Natural killer cell treated with Interleukin-12 subunit alpha and Interleukin-12 subunit beta and Interleukin-15 and Interleukin-18, amount 100 ng/mL, for 72 hours (primary cell): ENCODE measurements around the gene ATP8B2. TPM values are rescaled to one million over a fixed set of nuclear protein-coding genes. Genes with fewer than 3 reads are reported as not detected.

ENCODE experiments used
- ATAC-seq, 2 donors: fragments of 150-1000 bp; cut with Tn5 transposase in 1 of 2; sonication (Bioruptor Pico), chemical (Tn5 transposase) in 1 of 2; 2 replicates each; pipeline ENCODE4 v1.10.0; 2021
- DNase-seq: peaks from one replicate; pipeline ENCODE4 v3.0.0; 2022; ENCODE audit warnings: low spot score
- H3K27ac Mint-ChIP-seq, 2 donors: 1 replicate in 1 of 2; 2 replicates in 1 of 2; pipeline ENCODE4 v1.8.0; 2022; ENCODE audit warnings: mixed read lengths in 2 of 2, mild to moderate bottlenecking in 1 of 2, moderate library complexity in 1 of 2
- H3K27me3 Mint-ChIP-seq, 2 donors: 1 replicate in 1 of 2; 2 replicates in 1 of 2; pipeline ENCODE4 v1.8.0; 2022; ENCODE audit warnings: mixed read lengths in 2 of 2
- H3K36me3 Mint-ChIP-seq: one replicate; pipeline ENCODE4 v1.8.0; 2022; ENCODE audit warnings: mixed read lengths
- H3K4me1 Mint-ChIP-seq, 2 donors: 1 replicate in 1 of 2; 2 replicates in 1 of 2; pipeline ENCODE4 v1.8.0; 2022; ENCODE audit warnings: low read depth in 2 of 2, mixed read lengths in 2 of 2, mild to moderate bottlenecking in 1 of 2
- H3K4me3 Mint-ChIP-seq: one replicate; pipeline ENCODE4 v1.8.0; 2022; ENCODE audit warnings: mixed read lengths
- H3K9me3 Mint-ChIP-seq: 2 replicates; pipeline ENCODE4 v1.8.0; 2022; ENCODE audit warnings: mixed read lengths
- total RNA-seq, 2 donors: library from RNA; stranded (reverse); gene quantifications; one replicate each; pipeline ENCODE4 v1.2.3, GENCODE V29; 2022

ATP8B2 gene
- total RNA-seq, 2 donors from 2014 or later, result 29.2 to 60.6 TPM

GRCh38 chr1:154344977-154345837, 19.9 kb downstream of the ATP8B2 start:
- peaks cover 49 to 56% of the 10 kb centered on the region in 2 donors for H3K4me1 Mint-ChIP-seq
- no peaks in the 10 kb centered on the region for H3K9me3 Mint-ChIP-seq
- no peaks in the 10 kb centered on the region for H3K27me3 Mint-ChIP-seq
- H3K36me3 Mint-ChIP-seq, result peaks cover 19% of the 10 kb centered on the region
- ATAC-seq (no peak), DNase-seq (no peak)
- H3K27ac Mint-ChIP-seq, result peak overlapping the region; percentile 38 to 48
- no peak overlapping the region for H3K4me3 Mint-ChIP-seq

- ATAC-seq (no peak), DNase-seq (no peak)
- H3K36me3 Mint-ChIP-seq, result peaks cover 13% of the 10 kb centered on the region
- H3K4me1 Mint-ChIP-seq, result peaks cover 42 to 49% of the 10 kb centered on the region in 2 donors
- H3K4me3 Mint-ChIP-seq, result no peak overlapping the region
- H3K9me3 Mint-ChIP-seq, result no peaks in the 10 kb centered on the region
- H3K27ac Mint-ChIP-seq, result peak overlapping the region in 1 of 2 donors; percentile 50
- no peaks in the 10 kb centered on the region for H3K27me3 Mint-ChIP-seq
Measured at GRCh38 chr1:154346276-154346917, 21.1 kb downstream of the ATP8B2 start.

GRCh38 chr1:154347961-154348360, 22.6 kb downstream of the ATP8B2 start:
- ATAC-seq (no peak), DNase-seq (no peak)
- Mint-ChIP-seq H3K36me3 (peaks cover 13% of the 10 kb centered on the region), H3K4me1 (peaks cover 36 to 43% of the 10 kb centered on the region in 2 donors), H3K4me3 (no peak overlapping the region), H3K9me3 (no peaks in the 10 kb centered on the region), H3K27ac (no peak overlapping the region), H3K27me3 (peaks cover 5 to 7% of the 10 kb centered on the region in 2 donors)

GRCh38 chr1:154348429-154349076, 23.2 kb downstream of the ATP8B2 start:
- Mint-ChIP-seq H3K4me3 (no peak overlapping the region), H3K9me3 (no peaks in the 10 kb centered on the region), H3K36me3 (peaks cover 13% of the 10 kb centered on the region), H3K27ac (no peak overlapping the region), H3K27me3 (peaks cover 8 to 13% of the 10 kb centered on the region in 2 donors), H3K4me1 (peaks cover 36 to 43% of the 10 kb centered on the region in 2 donors)
- ATAC-seq, result no peak
- DNase-seq, result no peak

- Mint-ChIP-seq H3K27me3 (peaks cover 14 to 19% of the 10 kb centered on the region in 2 donors), H3K4me1 (peaks cover 37 to 43% of the 10 kb centered on the region in 2 donors), H3K27ac (peak overlapping the region in 1 of 2 donors; percentile 63), H3K9me3 (no peaks in the 10 kb centered on the region), H3K36me3 (peaks cover 13% of the 10 kb centered on the region), H3K4me3 (no peak overlapping the region)
- ATAC-seq, result no peak
- no peak for DNase-seq
Measured at GRCh38 chr1:154349121-154349520, 23.8 kb downstream of the ATP8B2 start.

- Mint-ChIP-seq H3K4me1 (peaks cover 31 to 38% of the 10 kb centered on the region in 2 donors), H3K4me3 (no peak overlapping the region), H3K9me3 (no peaks in the 10 kb centered on the region), H3K27ac (no peak overlapping the region), H3K36me3 (peaks cover 13% of the 10 kb centered on the region), H3K27me3 (peaks cover 14 to 20% of the 10 kb centered on the region in 2 donors)
- DNase-seq, result no peak
- ATAC-seq, result no peak
Measured at GRCh38 chr1:154350383-154350782, 25.1 kb downstream of the ATP8B2 start.

- Mint-ChIP-seq H3K9me3 (no peaks in the 10 kb centered on the region), H3K36me3 (peaks cover 13% of the 10 kb centered on the region), H3K4me1 (peaks cover 26 to 31% of the 10 kb centered on the region in 2 donors), H3K4me3 (no peak overlapping the region), H3K27ac (no peak overlapping the region), H3K27me3 (peaks cover 14 to 20% of the 10 kb centered on the region in 2 donors)
- no peak for DNase-seq
- ATAC-seq, result no peak
Measured at GRCh38 chr1:154351363-154352068, 26.2 kb downstream of the ATP8B2 start.

GRCh38 chr1:154352245-154352580, 26.9 kb downstream of the ATP8B2 start:
- Mint-ChIP-seq H3K9me3 (no peaks in the 10 kb centered on the region), H3K4me1 (peaks cover 23 to 26% of the 10 kb centered on the region in 2 donors), H3K27me3 (peaks cover 14 to 20% of the 10 kb centered on the region in 2 donors), H3K27ac (peak overlapping the region in 1 of 2 donors; percentile 62), H3K36me3 (peaks cover 11% of the 10 kb centered on the region), H3K4me3 (peak overlapping the region; percentile 62)
- DNase-seq (no peak), ATAC-seq (no peak)

- peak; percentile 66 for DNase-seq
- peaks cover 4% of the 10 kb centered on the region for H3K36me3 Mint-ChIP-seq
Measured at GRCh38 chr1:154352581-154353459, 27.5 kb downstream of the ATP8B2 start.

GRCh38 chr1:154353460-154353904, 28.2 kb downstream of the ATP8B2 start:
- ATAC-seq (peak; percentile 62 to 66), DNase-seq (no peak)
- peaks cover 21 to 24% of the 10 kb centered on the region in 2 donors for H3K4me1 Mint-ChIP-seq

More at GRCh38 chr1:154352581-154353459, 27.5 kb downstream of the ATP8B2 start:
- ATAC-seq, result peak; percentile 65 to 81
- Mint-ChIP-seq H3K9me3 (no peaks in the 10 kb centered on the region), H3K4me1 (peaks cover 21 to 24% of the 10 kb centered on the region in 2 donors), H3K27me3 (peaks cover 14 to 20% of the 10 kb centered on the region in 2 donors), H3K27ac (peak overlapping the region; percentile 2 to 62), H3K4me3 (peak overlapping the region; percentile 62)

GRCh38 chr1:154353966-154354365, 28.6 kb downstream of the ATP8B2 start:
- Mint-ChIP-seq H3K36me3 (no peaks in the 10 kb centered on the region), H3K27ac (peak overlapping the region; percentile 2 to 62)

More at GRCh38 chr1:154353460-154353904, 28.2 kb downstream of the ATP8B2 start:
- peak overlapping the region; percentile 2 to 62 for H3K27ac Mint-ChIP-seq
- peak overlapping the region; percentile 62 for H3K4me3 Mint-ChIP-seq
- no peaks in the 10 kb centered on the region for H3K9me3 Mint-ChIP-seq
- no peaks in the 10 kb centered on the region for H3K36me3 Mint-ChIP-seq
- peaks cover 14 to 20% of the 10 kb centered on the region in 2 donors for H3K27me3 Mint-ChIP-seq

GRCh38 chr1:154358519-154358918, 33.2 kb downstream of the ATP8B2 start:
- Mint-ChIP-seq H3K36me3 (no peaks in the 10 kb centered on the region), H3K27ac (no peak overlapping the region), H3K27me3 (peaks cover 7 to 9% of the 10 kb centered on the region in 2 donors), H3K4me3 (no peak overlapping the region), H3K4me1 (peaks cover 8 to 9% of the 10 kb centered on the region in 2 donors), H3K9me3 (no peaks in the 10 kb centered on the region)
- ATAC-seq (no peak), DNase-seq (no peak)

More at GRCh38 chr1:154353966-154354365, 28.6 kb downstream of the ATP8B2 start:
- ATAC-seq (no peak), DNase-seq (no peak)
- Mint-ChIP-seq H3K9me3 (no peaks in the 10 kb centered on the region), H3K4me3 (peak overlapping the region; percentile 62), H3K4me1 (peaks cover 21 to 24% of the 10 kb centered on the region in 2 donors), H3K27me3 (peaks cover 14 to 20% of the 10 kb centered on the region in 2 donors)
